Natural killer cell (primary cell): Measurements from ENCODE around the gene DNASE1L3. TPM values are rescaled to one million over a fixed set of nuclear protein-coding genes. Genes with fewer than 3 reads are reported as not detected.
"Not testable (repeated sequence)": the region's sequence is repeated elsewhere in the genome, so short reads cannot be mapped to it uniquely, and the experiment has no call there.

ENCODE experiments used
- ATAC-seq, 3 donors: fragments of 150-1000 bp in 2 of 3; fragments of 200-7000 bp in 1 of 3; cut with Tn5 transposase; 1 replicate in 1 of 3; 2 replicates in 2 of 3; pipeline ENCODE4 v1.10.0; 2021; ENCODE audit warnings: mild to moderate bottlenecking in 2 of 3, moderate library complexity in 2 of 3
- DNase-seq, 2 donors: peaks; one replicate each; pipeline versions ENCODE4 v3.0.0 to v3.0.0-alpha.2; 2013 to 2021; ENCODE audit warnings: mixed read lengths in 1 of 2
- H3K27ac ChIP-seq: one replicate; pipeline ENCODE4 v1.5.1; 2013; ENCODE audit warnings: mild to moderate bottlenecking, low read length
- H3K27me3 ChIP-seq: one replicate; pipeline ENCODE4 v1.6.1; 2013; ENCODE audit warnings: low read length; ENCODE audit not compliant: control insufficient read depth, insufficient read depth
- H3K36me3 ChIP-seq: one replicate; pipeline ENCODE4 v1.6.1; 2013; ENCODE audit warnings: low read length; ENCODE audit not compliant: control insufficient read depth, insufficient read depth
- H3K4me1 ChIP-seq: one replicate; pipeline ENCODE4 v1.6.1; 2013; ENCODE audit warnings: low read length; ENCODE audit not compliant: control insufficient read depth, insufficient read depth
- H3K4me3 ChIP-seq: one replicate; pipeline ENCODE4 v1.5.1; 2013; ENCODE audit warnings: low read length
- H3K9me3 ChIP-seq: one replicate; pipeline ENCODE4 v1.6.1; 2013; ENCODE audit warnings: low read length; ENCODE audit not compliant: control insufficient read depth, insufficient read depth
- H3K27ac Mint-ChIP-seq, 2 donors: one replicate each; pipeline ENCODE4 v1.8.0; 2022; ENCODE audit warnings: mild to moderate bottlenecking in 2 of 2, mixed read lengths in 2 of 2, moderate library complexity in 1 of 2
- H3K27me3 Mint-ChIP-seq, 2 donors: one replicate each; pipeline ENCODE4 v1.8.0; 2022; ENCODE audit warnings: low read depth in 2 of 2, mixed read lengths in 2 of 2
- H3K36me3 Mint-ChIP-seq: one replicate; pipeline ENCODE4 v1.8.0; 2022; ENCODE audit warnings: mixed read lengths
- H3K4me1 Mint-ChIP-seq, 2 donors: one replicate each; pipeline ENCODE4 v1.8.0; 2022; ENCODE audit warnings: mixed read lengths in 2 of 2
- H3K4me3 Mint-ChIP-seq: one replicate; pipeline ENCODE4 v1.8.0; 2022; ENCODE audit warnings: mild to moderate bottlenecking, moderate library complexity, mixed read lengths
- H3K9me3 Mint-ChIP-seq, 2 donors: one replicate each; pipeline ENCODE4 v1.8.0; 2022; ENCODE audit warnings: mixed read lengths in 2 of 2
- CTCF ChIP-seq: fragments of 200-600 bp; IDR thresholded peaks from one replicate; pipeline ENCODE4 v1.8.0; 2022; ENCODE audit warnings: antibody characterized with exemption
- WGBS: methylation state at CpG from one replicate; pipeline ENCODE4 v1.1.7; 2013; ENCODE audit warnings: missing lambda C conversion rate; ENCODE audit not compliant: insufficient coverage; 5-methylcytosine and 5-hydroxymethylcytosine counted together
- intact Hi-C: fragments of 100-400 bp; cut with micrococcal nuclease; formaldehyde crosslinking; loops from one replicate; pipeline ENCODE4 v1.14.2; 2022
- total RNA-seq, 4 donors: library from RNA; stranded (reverse); fragments of 120-200 nt in 1 of 4; gene quantifications; one replicate each; pipeline versions ENCODE4 v1.2.3 to v1.2.4, GENCODE V29; 2013 to 2022

DNASE1L3 gene
- total RNA-seq, 3 donors from 2014 or later (not counting 1 experiment from before 2014, with no cell fraction given) = 1.3 TPM; not detected in 2

GRCh38 chr3:58243976-58244585, 33.3 kb upstream of the DNASE1L3 start:
- Histone ChIP-seq H3K27ac (no peak overlapping the region), H3K4me3 (no peak overlapping the region), H3K4me1 (no peaks in the 10 kb centered on the region), H3K9me3 (no peaks in the 10 kb centered on the region), H3K27me3 (no peaks in the 10 kb centered on the region), H3K36me3 (no peaks in the 10 kb centered on the region)
- no peak for ATAC-seq
- peaks cover 6 to 13% of the 10 kb centered on the region in 2 donors for H3K4me1 Mint-ChIP-seq
- no peak for DNase-seq
- H3K36me3 Mint-ChIP-seq = no peaks in the 10 kb centered on the region
- no peak overlapping the region for H3K4me3 Mint-ChIP-seq
- no peak overlapping the region for H3K27ac Mint-ChIP-seq
- TF ChIP-seq CTCF = no peak
- WGBS = 92% methylated on average over 6 of the region's 6 CpGs
- intact Hi-C loops = no loop called here
- H3K9me3 Mint-ChIP-seq = no peaks in the 10 kb centered on the region
- no peaks in the 10 kb centered on the region for H3K27me3 Mint-ChIP-seq

GRCh38 chr3:58242860-58243259, 32.1 kb upstream of the DNASE1L3 start:
- H3K27me3 ChIP-seq, ATAC-seq, H3K36me3 ChIP-seq, DNase-seq, H3K27ac Mint-ChIP-seq, H3K27ac ChIP-seq, H3K9me3 Mint-ChIP-seq, H3K36me3 Mint-ChIP-seq, H3K9me3 ChIP-seq, H3K4me3 Mint-ChIP-seq, H3K4me3 ChIP-seq, H3K27me3 Mint-ChIP-seq, intact Hi-C loops, H3K4me1 ChIP-seq: not testable (repeated sequence)
- 100% methylated on average over 1 of the region's 4 CpGs for WGBS
- H3K4me1 Mint-ChIP-seq = peaks cover 12 to 21% of the 10 kb centered on the region in 2 donors

GRCh38 chr3:58242340-58242739, 31.6 kb upstream of the DNASE1L3 start:
- H3K4me3 Mint-ChIP-seq = no peak overlapping the region
- DNase-seq (no peak), ATAC-seq (no peak)
- Histone ChIP-seq H3K27ac (no peak overlapping the region), H3K36me3 (no peaks in the 10 kb centered on the region), H3K9me3 (no peaks in the 10 kb centered on the region), H3K4me3 (no peak overlapping the region), H3K4me1 (peaks cover 9% of the 10 kb centered on the region), H3K27me3 (no peaks in the 10 kb centered on the region)
- WGBS = 75% methylated on average over 1 of the region's 1 CpG
- H3K4me1 Mint-ChIP-seq = peaks cover 12 to 21% of the 10 kb centered on the region in 2 donors
- intact Hi-C loops = no loop called here
- TF ChIP-seq CTCF = no peak
- no peaks in the 10 kb centered on the region for H3K9me3 Mint-ChIP-seq
- H3K27me3 Mint-ChIP-seq = no peaks in the 10 kb centered on the region
- no peaks in the 10 kb centered on the region for H3K36me3 Mint-ChIP-seq
- H3K27ac Mint-ChIP-seq = no peak overlapping the region

GRCh38 chr3:58241306-58242044, 30.7 kb upstream of the DNASE1L3 start:
- intact Hi-C loops = no loop called here
- Mint-ChIP-seq H3K4me1 (peaks cover 12 to 22% of the 10 kb centered on the region in 2 donors), H3K27me3 (no peaks in the 10 kb centered on the region), H3K9me3 (no peaks in the 10 kb centered on the region), H3K4me3 (no peak overlapping the region), H3K27ac (no peak overlapping the region), H3K36me3 (no peaks in the 10 kb centered on the region)
- DNase-seq (no peak), ATAC-seq (no peak)
- no peak for TF ChIP-seq CTCF
- H3K36me3 ChIP-seq = no peaks in the 10 kb centered on the region
- no peak overlapping the region for H3K4me3 ChIP-seq
- peaks cover 16% of the 10 kb centered on the region for H3K4me1 ChIP-seq
- 98% methylated on average over 4 of the region's 4 CpGs for WGBS
- no peaks in the 10 kb centered on the region for H3K27me3 ChIP-seq
- H3K27ac ChIP-seq = no peak overlapping the region
- H3K9me3 ChIP-seq = no peaks in the 10 kb centered on the region
